ENCODE data around the gene PEX19.

The PEX19 gene

DNA sequence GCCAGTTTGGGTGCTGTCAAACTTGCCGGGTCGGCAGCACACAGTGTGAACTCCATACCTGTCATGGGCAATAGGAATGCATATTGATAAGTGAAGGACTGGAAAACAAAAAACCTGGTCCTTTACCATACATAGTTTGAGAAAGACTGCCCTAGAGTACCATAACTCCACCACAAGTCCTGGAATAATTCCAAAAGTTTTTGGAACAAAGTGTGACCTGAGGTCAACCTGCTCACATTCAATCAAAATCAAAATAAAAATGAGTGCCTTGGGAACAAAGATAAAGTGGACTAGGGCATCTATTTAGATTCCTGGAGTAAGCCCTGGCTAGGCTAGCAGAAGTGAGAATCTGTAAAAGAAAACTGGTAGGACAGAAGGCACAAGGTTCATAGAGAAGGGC lies 7.6 kb downstream of the PEX19 start:
- no peak for DNase-seq

DNA sequence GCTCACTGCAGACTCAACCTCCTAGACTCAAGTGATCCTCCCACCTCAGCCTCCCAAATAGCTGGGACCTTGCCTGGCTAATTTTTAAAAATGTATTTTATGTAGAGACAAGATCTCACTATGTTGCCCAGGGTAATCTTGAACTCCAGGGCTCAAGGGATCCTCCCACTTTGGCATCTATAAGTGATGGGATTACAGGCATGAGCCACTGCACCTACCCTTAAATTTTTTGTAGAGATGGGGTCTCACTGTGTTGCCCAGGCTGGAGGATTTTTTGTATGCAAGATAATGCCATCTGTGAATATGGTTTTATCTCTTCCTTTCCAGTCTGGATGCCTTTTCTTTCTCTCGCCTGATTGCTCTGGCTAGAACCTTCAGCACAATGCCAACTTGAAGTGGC lies 13.9 kb downstream of the PEX19 start:
- DNase-seq = no peak

DNA sequence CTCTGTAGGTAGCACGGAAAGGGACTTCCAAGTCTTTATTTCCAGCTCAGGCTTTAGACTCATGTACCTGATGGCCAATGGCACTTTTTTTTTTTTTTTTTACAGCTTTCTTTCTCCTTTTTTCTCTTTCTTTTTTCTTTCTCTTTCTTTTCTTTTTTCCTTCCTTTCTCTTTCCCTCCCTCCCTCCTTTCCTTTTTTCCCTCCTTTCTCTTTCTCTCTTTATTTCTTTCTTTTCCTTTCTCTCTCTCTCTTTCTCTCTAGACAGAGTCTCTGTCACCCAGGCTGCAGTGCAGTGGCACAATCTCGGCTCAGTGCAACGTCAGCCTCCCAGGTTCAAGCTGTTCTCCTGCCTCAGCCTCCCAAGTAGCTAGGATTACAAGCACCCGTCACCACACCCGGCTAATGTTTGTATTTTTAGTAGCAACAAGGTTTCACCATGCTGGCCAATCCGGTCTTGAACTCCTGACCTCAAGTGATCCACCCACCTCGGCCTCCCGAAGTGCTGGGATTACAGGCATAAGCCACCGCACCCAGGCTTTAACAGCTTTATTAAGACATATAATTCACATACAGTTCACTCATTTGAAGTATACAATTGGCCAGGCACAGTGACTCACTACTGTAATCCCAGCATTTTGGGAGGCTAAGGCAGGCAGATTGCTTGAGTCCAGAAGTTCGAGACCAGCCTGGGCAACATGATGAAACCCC lies 17.5 kb downstream of the PEX19 start:
- no peak for DNase-seq

DNA sequence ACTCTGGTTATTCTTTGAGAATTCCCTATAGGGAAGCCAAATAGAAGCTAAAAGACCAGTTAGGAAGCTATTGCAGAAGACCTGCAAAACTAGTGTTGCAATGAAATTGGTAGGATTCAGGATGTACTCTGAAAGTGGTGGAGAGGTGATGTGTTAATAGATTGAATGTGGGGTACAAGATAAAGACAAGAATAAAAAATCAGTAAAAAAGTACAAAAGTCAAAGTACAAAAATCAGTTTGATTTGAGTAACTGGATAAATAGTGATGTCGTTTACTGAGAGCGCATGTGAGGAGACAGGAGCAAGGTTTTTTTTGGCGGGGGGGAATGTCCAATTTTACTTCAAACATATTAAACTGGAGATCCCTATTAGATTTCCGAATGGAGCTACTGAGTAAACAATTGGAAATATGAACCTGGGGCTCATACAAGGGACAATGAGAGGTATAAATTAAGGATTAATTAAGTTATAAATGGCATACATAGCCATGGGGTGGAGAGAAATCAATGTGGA lies 20.1 kb downstream of the PEX19 start:
- DNase-seq = no peak

DNA sequence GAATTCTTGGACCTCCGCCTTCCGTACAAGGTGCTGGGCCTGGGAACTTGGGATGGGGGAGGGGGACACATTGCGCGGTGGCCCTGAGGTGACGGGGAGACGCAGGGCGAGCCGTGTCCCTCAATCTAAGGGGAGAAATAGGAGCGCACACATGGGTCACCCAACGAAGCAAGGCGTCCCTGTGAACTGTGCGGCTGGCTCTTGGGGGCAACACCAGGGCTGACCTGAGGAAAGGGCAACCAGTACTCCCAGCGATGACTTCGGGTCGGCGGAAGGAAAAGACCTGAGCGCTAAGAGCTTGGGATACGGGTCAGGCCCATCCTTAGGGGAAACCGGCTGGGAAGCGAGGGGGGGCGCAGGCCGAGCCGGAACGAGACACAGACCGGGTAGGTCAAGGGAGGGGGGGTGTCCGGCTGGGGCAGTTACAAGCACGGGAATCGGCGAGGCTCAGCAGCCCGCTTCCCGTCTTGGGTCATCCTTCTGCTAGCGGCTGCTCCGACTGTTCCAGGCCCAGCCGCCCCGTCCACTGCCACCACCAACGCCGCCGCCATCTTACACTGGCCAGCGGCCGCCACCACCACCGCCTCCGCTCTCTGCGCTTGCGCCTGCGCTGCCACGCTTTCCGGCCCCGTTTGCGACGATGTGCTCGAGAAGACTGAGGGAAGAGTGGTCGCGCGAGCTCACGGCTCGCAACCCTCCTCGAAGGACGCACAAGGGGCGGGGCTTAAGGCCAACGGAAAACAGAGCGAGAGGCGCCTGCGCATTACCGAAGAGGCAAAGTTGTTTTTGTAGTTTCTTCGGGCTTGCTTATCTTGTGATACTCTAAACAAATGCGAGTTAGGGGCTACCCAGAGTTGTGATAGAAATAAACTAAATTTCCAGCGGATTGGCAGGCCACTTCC lies 22.8 kb downstream of the PEX19 start, which contains the start of gene DCAF8:
Gene DCAF8 (minus strand): TSS at position 657 of the 902 bp plus-strand sequence. CDS start 18,541 bp downstream, outside the sequence.
- DNase-seq = peak; percentile 98 to 99

DNA sequence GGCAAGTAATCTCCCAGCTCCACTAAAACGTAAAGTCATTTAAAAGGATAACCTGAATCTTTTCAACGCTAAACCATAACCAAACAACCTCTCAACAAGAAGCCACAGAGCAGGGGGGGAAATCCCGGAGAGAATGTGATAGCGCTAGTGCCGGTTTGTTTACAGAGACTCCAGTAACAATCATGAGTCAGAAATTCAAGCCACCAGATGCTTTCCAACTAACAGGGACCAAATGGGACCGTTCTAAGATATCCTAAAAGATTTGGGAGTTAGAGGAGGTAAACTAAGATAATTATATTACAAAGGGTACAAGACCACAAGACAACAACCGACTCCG lies 23.4 kb downstream of the PEX19 start:
- peak; percentile 67 to 70 for DNase-seq

DNA sequence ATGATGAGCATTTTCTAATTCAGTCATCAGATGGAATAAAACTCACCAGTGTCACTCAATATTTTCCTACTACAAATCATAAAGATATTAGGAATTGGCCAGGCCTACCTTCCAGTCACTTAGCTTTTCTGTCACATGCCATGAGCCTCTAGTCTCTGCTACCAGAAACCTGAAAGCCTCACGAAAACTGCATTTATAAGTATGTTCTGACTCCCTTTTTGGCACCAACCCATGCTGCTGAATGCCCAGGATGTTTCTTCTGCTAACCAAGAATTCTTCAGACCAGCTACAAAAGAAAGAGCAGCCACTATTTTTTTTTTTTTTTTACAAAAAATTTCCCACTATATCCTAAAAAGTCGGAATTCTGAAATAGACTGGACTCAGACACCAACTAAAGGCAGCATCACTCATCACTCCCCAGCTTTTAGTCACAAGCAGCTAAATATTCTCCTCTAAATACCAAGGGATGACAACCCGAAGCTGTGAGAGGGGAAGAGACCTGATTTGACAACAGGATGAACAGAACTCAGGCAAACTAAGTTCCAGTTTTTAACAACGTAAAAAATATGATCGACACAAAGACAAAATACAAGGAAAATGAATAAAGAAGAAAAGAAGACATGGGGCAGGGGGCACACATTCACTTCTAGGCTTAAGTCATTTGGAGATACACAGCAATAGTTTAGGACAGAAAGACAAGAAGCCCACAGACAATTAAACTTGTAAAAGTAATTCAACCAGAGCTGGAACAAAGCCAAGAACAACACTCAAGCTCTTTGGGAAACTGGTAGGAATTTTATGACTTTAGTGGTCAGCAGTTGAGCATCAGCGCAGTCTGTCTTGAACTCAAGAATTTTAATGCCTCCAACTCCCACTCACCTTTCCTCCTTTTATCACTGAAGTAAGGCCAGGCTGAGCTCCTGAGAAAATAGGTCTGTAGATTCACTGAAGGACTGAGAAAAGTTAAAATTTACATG lies 24.2 kb downstream of the PEX19 start:
- DNase-seq = peak in 1 of 2 donors; percentile 18

DNA sequence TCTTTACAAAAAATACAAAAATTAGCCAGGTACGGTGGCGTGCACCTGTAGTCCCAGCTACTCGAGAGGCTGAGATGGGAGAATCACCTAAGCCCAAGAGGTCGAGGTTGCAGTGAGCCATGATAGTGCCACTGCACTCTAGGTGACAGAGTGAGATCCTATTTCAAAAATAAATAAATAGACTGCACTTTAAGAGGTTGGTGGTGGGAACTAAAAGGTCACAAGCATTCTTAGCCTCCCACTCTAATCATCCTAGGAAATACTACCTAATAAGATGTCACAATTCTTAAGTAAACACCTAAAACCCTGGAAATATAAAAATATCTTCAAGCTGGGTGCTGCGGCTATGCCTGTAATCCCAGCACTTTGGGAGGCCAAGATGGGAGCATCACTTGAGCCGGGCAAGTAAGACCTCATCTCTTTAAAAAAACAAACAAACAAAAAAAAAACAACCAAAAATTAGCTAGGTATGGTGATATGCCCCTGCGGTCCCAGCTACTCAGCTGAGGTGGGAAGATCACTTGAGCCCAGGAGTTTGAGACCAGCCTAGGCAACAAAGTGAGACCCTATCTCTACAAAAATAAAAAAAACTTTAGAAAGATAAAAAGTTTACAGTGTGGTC lies 26.6 kb downstream of the PEX19 start:
- no peak for DNase-seq

DNA sequence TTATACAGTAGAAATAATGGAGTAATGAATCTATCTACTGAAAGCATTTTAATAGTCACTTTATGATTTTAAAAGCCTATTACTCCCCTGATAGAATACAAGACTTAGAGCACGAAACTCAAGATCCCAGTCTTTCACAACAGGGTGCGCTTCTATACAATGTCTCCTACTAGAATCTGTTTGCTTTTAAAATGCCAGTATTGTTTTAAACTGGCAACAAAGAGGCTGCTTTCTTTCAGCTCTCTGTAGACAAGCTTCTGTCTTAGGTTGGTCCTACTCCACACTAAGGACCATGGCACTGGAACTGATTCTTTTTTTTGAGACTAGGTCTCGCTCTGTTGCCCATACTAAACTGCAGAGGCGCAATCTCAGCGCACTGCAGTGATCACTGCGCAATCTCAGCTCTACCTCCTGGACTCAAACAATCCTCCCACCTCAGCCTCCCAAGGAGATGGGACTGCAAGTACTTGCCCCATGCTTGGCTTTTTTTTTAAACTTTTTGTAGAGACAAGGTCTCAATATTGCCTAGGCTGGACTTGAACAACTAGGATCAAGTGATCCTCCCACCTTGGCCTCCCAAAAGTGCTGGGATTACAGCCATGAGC lies 27.4 kb downstream of the PEX19 start:
- no peak for DNase-seq

DNA sequence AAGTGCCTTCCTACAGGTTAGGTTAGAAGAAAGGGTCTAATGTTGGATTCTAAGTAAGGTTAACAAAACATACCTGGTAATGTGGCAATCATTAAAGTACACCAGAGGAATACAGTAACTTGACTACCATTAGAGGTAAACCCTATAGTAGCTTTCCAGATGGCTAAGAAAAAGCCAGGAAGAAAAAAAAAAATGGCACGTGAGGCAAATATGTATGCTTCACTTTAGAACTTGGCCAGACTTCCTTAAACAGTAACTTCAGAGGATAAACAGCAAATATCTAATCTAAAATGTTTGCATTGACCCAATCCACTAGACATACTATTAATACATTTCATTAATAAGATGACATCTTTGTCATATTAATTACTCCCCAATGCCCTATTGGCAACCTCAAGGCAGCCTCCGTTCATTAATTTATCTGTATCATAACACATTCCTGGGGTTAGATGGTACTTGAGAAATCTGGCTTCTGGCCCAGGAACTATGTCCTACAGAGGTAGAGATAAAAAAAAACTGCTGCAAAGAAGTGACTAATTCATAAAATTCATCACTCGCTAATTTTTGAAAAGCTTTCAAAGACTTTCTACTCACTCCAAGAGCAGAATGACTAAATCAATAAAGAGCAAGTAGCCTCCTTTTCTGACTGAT lies 28.4 kb downstream of the PEX19 start:
- DNase-seq = no peak

DNA sequence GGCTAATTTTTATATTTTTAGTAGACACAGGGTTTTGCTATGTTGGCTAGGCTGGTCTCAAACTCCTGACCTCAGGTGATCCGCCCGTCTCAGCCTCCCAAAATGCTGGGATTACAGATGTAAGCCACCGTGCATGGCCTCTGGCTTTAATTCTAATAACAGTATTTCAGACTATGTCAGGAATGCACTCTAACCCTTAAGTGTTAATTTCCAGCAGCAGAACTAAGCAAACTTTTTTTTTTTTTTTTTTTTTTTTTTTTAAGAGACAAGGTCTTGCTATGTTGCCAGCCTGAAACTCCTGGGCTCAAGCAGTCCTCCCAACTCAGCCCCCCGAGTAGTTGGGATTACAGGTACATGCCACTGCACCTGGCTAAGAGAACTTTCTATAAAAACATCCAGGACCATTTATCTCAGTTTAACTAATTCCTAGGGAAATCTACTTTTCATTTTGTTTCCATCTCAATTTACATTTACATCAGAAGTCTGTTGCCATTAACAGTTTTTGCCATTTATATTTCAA lies 29.1 kb downstream of the PEX19 start:
- DNase-seq = no peak

DNA sequence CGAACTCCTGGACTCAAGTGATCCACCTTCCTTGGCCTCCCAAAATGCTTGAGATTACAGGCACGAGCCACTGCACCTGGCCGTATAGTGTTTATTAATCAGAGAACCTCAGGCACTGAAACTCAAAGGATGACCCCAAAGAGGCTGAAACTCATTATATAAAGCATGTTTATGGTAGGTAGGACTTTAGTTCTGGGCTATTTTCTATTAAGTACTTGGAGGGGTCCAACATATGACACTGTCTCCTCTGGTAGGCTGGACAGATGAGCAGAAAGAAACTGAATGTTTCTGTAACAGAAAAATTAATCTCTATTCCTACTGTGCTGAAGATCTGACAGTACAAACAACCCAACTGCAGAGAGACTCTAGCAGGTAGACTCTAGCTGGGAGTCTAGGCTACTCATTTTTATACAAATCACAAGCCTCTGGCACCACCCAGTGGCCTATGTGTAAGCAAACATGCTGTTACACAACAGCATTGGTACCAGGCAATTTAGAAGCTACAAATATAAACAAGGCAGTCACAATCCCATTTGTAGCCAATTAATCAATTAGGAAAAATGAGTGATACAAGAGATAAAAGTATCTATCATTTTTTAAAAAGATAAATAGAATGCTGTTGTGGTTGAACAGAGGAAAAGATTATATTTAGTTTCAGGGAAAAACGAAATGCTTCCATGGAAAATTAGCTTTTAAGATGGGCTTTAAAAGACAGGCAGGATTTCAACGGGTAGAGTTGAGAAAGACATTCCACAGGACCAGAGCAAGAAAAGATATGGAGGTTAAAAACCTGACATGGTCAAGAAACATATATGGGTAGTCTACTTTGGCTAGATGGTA lies 33.0 kb downstream of the PEX19 start:
- peak; percentile 66 to 79 for DNase-seq

DNA sequence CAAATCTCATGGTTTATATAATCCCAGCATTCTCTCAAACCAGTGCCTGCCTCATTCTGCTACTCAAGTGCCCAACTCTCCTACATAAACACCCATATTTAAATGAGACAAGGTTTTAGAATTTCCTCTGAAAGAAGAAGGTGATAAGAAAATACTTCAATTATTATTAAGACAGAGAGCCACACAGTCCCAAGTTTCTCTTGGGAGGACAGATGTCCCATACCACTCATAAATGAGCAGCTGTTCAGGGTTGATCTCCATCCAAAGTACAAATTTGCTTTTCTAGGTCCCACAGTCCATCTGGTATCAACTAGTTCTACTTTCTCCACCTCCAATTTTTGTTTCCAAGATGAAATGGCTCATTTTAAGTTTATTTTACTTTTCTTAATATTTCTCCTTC lies 33.9 kb downstream of the PEX19 start:
- no peak for DNase-seq

DNA sequence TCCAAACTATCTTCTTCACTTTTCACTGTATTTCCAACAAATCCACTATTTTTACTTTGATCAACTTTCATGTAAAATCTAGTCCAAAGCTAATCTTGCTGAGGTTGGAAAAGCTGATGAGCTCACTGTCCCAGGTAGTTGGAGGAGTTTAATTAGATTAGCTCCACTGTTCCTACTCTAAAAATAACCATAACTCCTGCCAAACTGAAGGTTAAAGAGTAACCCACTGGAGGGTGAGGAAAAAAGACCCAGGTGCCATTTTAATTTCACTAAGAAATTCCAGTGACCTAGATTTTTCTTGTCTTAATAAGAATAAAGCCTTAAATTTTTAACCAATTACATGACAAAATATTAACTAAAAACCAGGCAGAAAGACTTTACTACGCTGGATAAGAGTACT lies 37.9 kb downstream of the PEX19 start:
- no peak for DNase-seq

DNA sequence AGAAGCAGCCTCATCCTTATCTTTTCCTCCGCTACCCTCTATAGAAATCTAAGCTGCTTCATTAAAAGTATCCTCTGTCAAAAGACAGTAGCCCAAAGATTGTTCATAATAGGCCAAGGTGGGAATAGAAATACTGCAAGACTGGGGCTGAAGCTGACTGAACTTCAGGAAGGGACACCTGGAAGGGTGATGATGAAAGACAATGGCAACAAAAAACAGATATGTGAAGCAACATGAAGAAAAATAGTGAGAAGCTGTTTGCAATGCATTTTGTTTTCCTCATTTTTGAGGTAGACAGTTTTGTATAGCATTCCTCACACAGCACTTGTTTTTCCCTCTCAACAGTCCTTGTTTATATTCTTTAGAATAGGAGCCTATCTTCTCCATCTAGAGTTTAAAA lies 39.5 kb downstream of the PEX19 start:
- DNase-seq = no peak

DNA sequence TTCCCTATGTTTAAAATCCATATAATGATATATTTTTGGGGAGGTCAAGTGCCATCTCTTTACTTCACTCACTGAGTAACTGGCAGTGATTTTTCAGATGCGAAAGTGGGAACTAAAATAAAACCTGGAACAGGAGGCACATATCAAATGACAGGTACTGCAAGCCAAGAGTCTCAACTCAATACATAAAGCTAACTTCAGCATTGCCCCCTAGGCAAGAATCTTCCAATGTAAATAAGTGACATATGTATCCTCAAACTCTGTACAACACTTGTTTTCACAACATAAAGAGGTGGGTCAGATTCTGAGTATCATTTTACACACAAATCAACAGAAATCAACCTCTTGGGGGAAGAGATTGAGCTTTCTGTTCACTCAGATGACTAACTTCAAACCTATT lies 40.7 kb downstream of the PEX19 start:
- no peak for DNase-seq

DNA sequence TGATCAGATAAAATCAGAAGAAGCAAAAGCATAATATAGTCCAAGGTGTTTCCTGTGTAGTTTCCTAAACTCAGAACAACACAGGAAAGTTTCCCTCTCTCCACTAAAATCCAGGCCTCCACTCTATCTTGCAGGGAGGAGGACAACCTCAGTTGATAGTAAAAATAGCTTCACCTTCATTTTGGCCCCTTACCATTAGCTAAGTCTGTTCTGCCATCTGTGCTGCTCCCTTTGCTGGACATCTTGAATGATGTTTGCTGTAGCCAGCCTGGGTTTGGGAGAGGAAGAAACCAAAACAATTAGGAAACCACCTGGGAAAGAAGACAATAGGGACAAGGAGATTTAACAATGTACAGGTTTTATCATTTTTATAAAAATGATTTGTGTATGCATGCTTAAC lies 41.2 kb downstream of the PEX19 start:
- no peak for DNase-seq

DNA sequence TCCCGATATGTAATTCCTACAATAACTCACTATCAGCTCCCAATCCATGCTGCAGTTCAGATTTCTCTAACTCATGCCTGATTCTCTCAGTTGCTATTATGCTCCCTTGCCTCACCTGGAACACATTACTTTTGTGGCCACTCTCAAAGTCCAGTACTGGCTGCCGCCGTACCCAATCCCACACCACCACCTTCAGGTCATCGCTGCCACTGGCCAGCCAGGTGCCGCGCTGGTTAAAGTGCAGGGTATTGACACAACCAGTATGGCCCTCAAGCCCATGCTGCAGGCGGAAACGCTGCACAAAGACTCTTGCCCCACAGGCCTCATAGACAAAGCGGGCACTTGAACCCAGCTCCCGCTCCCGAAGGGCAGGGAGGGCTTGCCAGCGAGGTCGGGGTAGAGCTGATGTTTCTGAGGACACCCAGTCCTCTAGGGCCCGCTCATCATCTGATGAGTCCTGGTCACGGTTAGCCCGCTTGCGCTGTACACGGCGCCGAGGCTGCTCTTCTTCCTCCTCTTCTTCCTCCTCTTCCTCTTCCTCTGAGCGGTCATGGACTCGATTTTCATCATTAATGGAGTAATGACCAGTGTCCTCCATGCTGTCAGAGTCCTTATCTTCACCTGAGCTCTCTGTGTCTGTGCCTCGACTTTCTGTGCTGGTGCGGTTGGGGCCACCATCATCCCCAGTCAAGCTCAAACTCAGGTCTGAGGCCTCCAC lies 45.2 kb downstream of the PEX19 start:
- DNase-seq = no peak

DNA sequence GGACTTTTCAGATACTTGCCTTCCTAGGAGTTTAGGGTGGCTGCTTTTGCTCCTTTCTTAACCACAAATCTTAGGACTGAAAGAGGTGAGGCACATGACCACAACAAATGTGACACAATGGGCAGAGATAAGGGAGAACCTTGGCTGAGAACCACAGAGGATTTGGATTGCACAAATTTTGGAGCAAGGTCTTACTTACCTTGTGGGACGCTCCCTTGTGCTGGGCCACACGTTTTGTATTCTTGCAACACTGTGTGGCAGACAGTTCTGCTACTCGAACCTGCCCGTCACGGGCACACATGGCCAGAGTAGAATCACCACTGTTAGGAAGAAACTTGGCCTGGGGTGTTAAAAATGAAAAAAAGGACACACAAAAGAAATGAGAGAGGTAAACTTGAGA lies 46.5 kb downstream of the PEX19 start:
- DNase-seq = no peak
